Measurements from ENCODE around the gene ROCK2. TPM values are rescaled to one million over a fixed set of nuclear protein-coding genes. Genes with fewer than 3 reads are reported as not detected.

The ROCK2 gene
- total and polyA plus RNA-seq, 2 of the 13 experiments (the other 11 are each of a cell fraction or from before 2014, with no cell fraction given), result 38.1 to 119 TPM

DNA sequence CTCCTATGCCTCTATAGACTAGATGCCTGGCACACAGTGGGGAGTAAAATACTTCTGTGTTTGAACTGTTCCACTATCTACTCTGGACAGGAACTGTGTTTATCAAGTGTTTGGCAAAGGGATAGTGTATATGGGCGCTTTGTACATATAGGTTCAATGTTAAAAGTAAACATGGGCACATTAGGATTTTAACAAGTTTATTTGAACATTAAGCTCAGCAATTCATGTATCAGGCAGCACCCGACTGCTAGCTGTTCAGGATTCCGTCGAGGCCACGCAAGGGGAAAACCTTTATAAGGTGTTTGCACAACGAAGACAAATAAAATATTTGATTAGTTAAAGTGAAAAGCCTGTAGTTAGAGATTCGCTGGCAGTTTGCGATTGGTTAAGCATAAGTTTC is 43.4 kb upstream of the ROCK2 start (continued):
- TF ChIP-seq, protein P1, sequence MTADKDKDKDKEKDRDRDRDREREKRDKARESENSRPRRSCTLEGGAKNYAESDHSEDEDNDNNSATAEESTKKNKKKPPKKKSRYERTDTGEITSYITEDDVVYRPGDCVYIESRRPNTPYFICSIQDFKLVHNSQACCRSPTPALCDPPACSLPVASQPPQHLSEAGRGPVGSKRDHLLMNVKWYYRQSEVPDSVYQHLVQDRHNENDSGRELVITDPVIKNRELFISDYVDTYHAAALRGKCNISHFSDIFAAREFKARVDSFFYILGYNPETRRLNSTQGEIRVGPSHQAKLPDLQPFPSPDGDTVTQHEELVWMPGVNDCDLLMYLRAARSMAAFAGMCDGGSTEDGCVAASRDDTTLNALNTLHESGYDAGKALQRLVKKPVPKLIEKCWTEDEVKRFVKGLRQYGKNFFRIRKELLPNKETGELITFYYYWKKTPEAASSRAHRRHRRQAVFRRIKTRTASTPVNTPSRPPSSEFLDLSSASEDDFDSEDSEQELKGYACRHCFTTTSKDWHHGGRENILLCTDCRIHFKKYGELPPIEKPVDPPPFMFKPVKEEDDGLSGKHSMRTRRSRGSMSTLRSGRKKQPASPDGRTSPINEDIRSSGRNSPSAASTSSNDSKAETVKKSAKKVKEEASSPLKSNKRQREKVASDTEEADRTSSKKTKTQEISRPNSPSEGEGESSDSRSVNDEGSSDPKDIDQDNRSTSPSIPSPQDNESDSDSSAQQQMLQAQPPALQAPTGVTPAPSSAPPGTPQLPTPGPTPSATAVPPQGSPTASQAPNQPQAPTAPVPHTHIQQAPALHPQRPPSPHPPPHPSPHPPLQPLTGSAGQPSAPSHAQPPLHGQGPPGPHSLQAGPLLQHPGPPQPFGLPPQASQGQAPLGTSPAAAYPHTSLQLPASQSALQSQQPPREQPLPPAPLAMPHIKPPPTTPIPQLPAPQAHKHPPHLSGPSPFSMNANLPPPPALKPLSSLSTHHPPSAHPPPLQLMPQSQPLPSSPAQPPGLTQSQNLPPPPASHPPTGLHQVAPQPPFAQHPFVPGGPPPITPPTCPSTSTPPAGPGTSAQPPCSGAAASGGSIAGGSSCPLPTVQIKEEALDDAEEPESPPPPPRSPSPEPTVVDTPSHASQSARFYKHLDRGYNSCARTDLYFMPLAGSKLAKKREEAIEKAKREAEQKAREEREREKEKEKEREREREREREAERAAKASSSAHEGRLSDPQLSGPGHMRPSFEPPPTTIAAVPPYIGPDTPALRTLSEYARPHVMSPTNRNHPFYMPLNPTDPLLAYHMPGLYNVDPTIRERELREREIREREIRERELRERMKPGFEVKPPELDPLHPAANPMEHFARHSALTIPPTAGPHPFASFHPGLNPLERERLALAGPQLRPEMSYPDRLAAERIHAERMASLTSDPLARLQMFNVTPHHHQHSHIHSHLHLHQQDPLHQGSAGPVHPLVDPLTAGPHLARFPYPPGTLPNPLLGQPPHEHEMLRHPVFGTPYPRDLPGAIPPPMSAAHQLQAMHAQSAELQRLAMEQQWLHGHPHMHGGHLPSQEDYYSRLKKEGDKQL (CRISPR knock-in tag; IDR thresholded peaks at IDR 0.05; ENCODE audit: low read depth), result peak; percentile 94; the same call in 1 of the 2 replicates
- TF ChIP-seq POGZ (CRISPR knock-in tag; IDR thresholded peaks at IDR 0.05) (no peak), ZNF180 (CRISPR knock-in tag; IDR thresholded peaks at IDR 0.05; ENCODE audit: borderline replicate concordance, low read depth) (no peak), FOXJ3 (CRISPR knock-in tag; IDR thresholded peaks at IDR 0.05; ENCODE audit: borderline replicate concordance) (peak; percentile 81; the same call in 1 of the 2 replicates), SALL1 (CRISPR knock-in tag; IDR thresholded peaks at IDR 0.05) (no peak; the same call in 1 of the 2 replicates), ZNF75D (CRISPR knock-in tag; IDR thresholded peaks at IDR 0.05; ENCODE audit: borderline replicate concordance) (no peak), JUNB (CRISPR knock-in tag; IDR thresholded peaks at IDR 0.05; ENCODE audit: borderline replicate concordance) (no peak), ZNF790 (CRISPR knock-in tag; IDR thresholded peaks at IDR 0.05; ENCODE audit: borderline replicate concordance) (no peak), NFIC (IDR thresholded peaks at IDR 0.05; ENCODE audit: low read length) (no peak; the same call in 1 of the 2 replicates), ATF7 (IDR thresholded peaks at IDR 0.05) (no peak), ATF7 (CRISPR knock-in tag; IDR thresholded peaks at IDR 0.05) (no peak), ZNF557 (CRISPR knock-in tag; IDR thresholded peaks at IDR 0.05) (no peak), SMC3 (IDR thresholded peaks at IDR 0.05; ENCODE audit: low read length) (no peak), ZNF510 (CRISPR knock-in tag; IDR thresholded peaks at IDR 0.05; ENCODE audit: low read depth) (no peak), NFIB (CRISPR knock-in tag; IDR thresholded peaks at IDR 0.05; ENCODE audit: borderline replicate concordance) (no peak), RAD51 (IDR thresholded peaks at IDR 0.05; ENCODE audit: borderline replicate concordance) (no peak)
- TF ChIP-seq, protein P2, sequence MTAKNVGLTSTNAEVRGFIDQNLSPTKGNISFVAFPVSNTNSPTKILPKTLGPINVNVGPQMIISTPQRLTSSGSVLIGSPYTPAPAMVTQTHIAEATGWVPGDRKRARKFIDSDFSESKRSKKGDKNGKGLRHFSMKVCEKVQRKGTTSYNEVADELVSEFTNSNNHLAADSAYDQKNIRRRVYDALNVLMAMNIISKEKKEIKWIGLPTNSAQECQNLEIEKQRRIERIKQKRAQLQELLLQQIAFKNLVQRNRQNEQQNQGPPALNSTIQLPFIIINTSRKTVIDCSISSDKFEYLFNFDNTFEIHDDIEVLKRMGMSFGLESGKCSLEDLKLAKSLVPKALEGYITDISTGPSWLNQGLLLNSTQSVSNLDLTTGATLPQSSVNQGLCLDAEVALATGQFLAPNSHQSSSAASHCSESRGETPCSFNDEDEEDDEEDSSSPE (CRISPR knock-in tag; IDR thresholded peaks at IDR 0.05), result no peak; the same call in 1 of the 2 replicates
- TF ChIP-seq, protein P3, sequence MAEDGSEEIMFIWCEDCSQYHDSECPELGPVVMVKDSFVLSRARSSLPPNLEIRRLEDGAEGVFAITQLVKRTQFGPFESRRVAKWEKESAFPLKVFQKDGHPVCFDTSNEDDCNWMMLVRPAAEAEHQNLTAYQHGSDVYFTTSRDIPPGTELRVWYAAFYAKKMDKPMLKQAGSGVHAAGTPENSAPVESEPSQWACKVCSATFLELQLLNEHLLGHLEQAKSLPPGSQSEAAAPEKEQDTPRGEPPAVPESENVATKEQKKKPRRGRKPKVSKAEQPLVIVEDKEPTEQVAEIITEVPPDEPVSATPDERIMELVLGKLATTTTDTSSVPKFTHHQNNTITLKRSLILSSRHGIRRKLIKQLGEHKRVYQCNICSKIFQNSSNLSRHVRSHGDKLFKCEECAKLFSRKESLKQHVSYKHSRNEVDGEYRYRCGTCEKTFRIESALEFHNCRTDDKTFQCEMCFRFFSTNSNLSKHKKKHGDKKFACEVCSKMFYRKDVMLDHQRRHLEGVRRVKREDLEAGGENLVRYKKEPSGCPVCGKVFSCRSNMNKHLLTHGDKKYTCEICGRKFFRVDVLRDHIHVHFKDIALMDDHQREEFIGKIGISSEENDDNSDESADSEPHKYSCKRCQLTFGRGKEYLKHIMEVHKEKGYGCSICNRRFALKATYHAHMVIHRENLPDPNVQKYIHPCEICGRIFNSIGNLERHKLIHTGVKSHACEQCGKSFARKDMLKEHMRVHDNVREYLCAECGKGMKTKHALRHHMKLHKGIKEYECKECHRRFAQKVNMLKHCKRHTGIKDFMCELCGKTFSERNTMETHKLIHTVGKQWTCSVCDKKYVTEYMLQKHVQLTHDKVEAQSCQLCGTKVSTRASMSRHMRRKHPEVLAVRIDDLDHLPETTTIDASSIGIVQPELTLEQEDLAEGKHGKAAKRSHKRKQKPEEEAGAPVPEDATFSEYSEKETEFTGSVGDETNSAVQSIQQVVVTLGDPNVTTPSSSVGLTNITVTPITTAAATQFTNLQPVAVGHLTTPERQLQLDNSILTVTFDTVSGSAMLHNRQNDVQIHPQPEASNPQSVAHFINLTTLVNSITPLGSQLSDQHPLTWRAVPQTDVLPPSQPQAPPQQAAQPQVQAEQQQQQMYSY (CRISPR knock-in tag; IDR thresholded peaks at IDR 0.05), result no peak
- TF ChIP-seq, protein P4, sequence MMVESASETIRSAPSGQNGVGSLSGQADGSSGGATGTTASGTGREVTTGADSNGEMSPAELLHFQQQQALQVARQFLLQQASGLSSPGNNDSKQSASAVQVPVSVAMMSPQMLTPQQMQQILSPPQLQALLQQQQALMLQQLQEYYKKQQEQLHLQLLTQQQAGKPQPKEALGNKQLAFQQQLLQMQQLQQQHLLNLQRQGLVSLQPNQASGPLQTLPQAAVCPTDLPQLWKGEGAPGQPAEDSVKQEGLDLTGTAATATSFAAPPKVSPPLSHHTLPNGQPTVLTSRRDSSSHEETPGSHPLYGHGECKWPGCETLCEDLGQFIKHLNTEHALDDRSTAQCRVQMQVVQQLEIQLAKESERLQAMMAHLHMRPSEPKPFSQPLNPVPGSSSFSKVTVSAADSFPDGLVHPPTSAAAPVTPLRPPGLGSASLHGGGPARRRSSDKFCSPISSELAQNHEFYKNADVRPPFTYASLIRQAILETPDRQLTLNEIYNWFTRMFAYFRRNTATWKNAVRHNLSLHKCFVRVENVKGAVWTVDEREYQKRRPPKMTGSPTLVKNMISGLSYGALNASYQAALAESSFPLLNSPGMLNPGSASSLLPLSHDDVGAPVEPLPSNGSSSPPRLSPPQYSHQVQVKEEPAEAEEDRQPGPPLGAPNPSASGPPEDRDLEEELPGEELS (CRISPR knock-in tag; IDR thresholded peaks at IDR 0.05), result peak; percentile 78

Data from HepG2 (cell line).